ENCODE measurements around the gene STK32C. TPM values are rescaled to one million over a fixed set of nuclear protein-coding genes. Genes with fewer than 3 reads are reported as not detected.

Gene STK32C
- total and polyA plus RNA-seq, 2 donors (not counting 1 experiment from before 2014, with no cell fraction given), result 9.9 to 16.8 TPM

DNA sequence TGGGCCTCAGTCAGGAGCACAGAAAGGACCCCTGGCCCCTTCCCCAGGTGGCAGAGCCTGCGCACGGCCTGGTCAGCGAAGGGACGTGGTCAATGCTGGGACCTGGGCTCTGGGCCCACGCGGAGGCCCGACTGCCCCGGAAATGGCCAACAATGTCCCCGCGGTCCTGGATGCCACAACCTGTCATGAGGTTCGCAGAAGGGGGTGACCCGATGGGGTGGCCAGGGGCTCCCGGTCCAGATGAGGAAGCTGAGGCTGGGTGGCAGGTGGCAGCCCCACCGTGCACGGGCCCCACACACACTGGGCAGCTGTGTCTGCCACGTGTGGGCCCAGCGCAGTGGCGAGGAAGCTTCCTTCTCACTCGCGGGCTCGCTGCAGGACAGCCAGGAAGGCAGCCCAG lies 71.6 kb downstream of the STK32C start:
- Histone ChIP-seq H3K27me3 (replicated peaks in 1 of 4; ENCODE audit: control extremely low read depth in 1 of 4, control insufficient read depth in 3 of 4, insufficient read depth in 4 of 4, low read length in 3 of 4) (no peaks in the 10 kb centered on the region), H4K20me1 (ENCODE audit: control insufficient read depth, insufficient read depth, low read length, poor library complexity, severe bottlenecking) (no peaks in the 10 kb centered on the region), H3K4me3 (ENCODE audit: control extremely low read depth in 1 of 5, extremely low read depth in 1 of 5, insufficient read depth in 1 of 5, low read depth in 2 of 5, low read length in 4 of 5) (no peak overlapping the region), H3K36me3 (replicated peaks in 1 of 2; ENCODE audit: control extremely low read depth in 1 of 2, control insufficient read depth in 1 of 2, extremely low read depth in 1 of 2, insufficient read depth in 2 of 2, low read length in 1 of 2) (no peaks in the 10 kb centered on the region), H3K4me1 (ENCODE audit: control insufficient read depth in 2 of 2, insufficient read depth in 2 of 2, low read length in 2 of 2) (peaks cover 13 to 20% of the 10 kb centered on the region in 2 donors), H2AFZ (ENCODE audit: insufficient read depth, low read depth, low read length, poor library complexity, severe bottlenecking) (no peak overlapping the region), H3K4me2 (replicated peaks; ENCODE audit: low read depth, low read length, poor library complexity, severe bottlenecking) (no peak overlapping the region), H3K79me2 (ENCODE audit: control insufficient read depth, insufficient read depth, low read length) (no peaks in the 10 kb centered on the region), H3K27ac (ENCODE audit: low read length in 2 of 2) (no peak overlapping the region), H3K9me3 (ENCODE audit: control extremely low read depth in 1 of 3, control insufficient read depth in 2 of 3, insufficient read depth in 1 of 3, low read length in 2 of 3) (no peaks in the 10 kb centered on the region), H3K9ac (ENCODE audit: low read length) (no peak overlapping the region)
- Mint-ChIP-seq H3K9me3 (ENCODE audit: insufficient read depth) (no peaks in the 10 kb centered on the region), H3K4me3 (no peak overlapping the region), H3K27me3 (no peaks in the 10 kb centered on the region), H3K27ac (no peak overlapping the region), H3K4me1 (peaks cover 19% of the 10 kb centered on the region)
- POLR2A ChIA-PET, result no interaction called here
- intact Hi-C loops (cut with micrococcal nuclease), result no loop called here
- TF ChIP-seq, protein P1, sequence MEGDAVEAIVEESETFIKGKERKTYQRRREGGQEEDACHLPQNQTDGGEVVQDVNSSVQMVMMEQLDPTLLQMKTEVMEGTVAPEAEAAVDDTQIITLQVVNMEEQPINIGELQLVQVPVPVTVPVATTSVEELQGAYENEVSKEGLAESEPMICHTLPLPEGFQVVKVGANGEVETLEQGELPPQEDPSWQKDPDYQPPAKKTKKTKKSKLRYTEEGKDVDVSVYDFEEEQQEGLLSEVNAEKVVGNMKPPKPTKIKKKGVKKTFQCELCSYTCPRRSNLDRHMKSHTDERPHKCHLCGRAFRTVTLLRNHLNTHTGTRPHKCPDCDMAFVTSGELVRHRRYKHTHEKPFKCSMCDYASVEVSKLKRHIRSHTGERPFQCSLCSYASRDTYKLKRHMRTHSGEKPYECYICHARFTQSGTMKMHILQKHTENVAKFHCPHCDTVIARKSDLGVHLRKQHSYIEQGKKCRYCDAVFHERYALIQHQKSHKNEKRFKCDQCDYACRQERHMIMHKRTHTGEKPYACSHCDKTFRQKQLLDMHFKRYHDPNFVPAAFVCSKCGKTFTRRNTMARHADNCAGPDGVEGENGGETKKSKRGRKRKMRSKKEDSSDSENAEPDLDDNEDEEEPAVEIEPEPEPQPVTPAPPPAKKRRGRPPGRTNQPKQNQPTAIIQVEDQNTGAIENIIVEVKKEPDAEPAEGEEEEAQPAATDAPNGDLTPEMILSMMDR (IDR thresholded peaks at IDR 0.05), result no peak
- TF ChIP-seq EZH2 (IDR thresholded peaks at IDR 0.05; ENCODE audit: borderline replicate concordance, insufficient read depth, low read depth, low read length, poor library complexity, severe bottlenecking), result no peak
- CTCF ChIA-PET, result no interaction called here
- WGBS (ENCODE audit: insufficient coverage), result 92% methylated on average over 21 of the region's 21 CpGs
- no peak for DNase-seq
- no peak for ATAC-seq (ENCODE audit: low read depth)

DNA sequence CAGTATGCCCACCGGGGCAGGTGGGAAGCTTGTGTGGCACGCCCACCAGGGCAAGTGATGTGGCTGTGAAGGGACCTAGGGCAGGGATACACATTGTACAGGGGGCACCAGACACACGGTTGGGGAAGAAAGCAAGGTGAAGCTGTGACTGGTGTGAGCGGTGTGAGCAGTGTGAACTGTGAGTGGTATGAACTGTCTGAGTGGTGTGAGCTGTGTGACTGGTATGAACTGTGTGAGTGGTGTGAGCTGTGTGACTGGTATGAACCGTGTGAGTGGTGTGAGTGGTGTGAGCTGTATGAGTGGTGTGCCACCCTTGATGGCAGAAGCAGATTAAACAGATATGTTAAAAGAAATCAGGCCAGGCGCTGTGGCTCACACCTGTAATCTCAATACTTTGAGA lies 72.9 kb downstream of the STK32C start:
- Histone ChIP-seq H4K20me1 (ENCODE audit: control insufficient read depth, insufficient read depth, low read length, poor library complexity, severe bottlenecking) (no peaks in the 10 kb centered on the region), H3K79me2 (ENCODE audit: control insufficient read depth, insufficient read depth, low read length) (no peaks in the 10 kb centered on the region), H3K27me3 (replicated peaks in 1 of 4; ENCODE audit: control extremely low read depth in 1 of 4, control insufficient read depth in 3 of 4, insufficient read depth in 4 of 4, low read length in 3 of 4) (no peaks in the 10 kb centered on the region), H2AFZ (ENCODE audit: insufficient read depth, low read depth, low read length, poor library complexity, severe bottlenecking) (no peak overlapping the region), H3K4me3 (ENCODE audit: control extremely low read depth in 1 of 5, extremely low read depth in 1 of 5, insufficient read depth in 1 of 5, low read depth in 2 of 5, low read length in 4 of 5) (no peak overlapping the region), H3K36me3 (replicated peaks in 1 of 2; ENCODE audit: control extremely low read depth in 1 of 2, control insufficient read depth in 1 of 2, extremely low read depth in 1 of 2, insufficient read depth in 2 of 2, low read length in 1 of 2) (no peaks in the 10 kb centered on the region), H3K4me2 (replicated peaks; ENCODE audit: low read depth, low read length, poor library complexity, severe bottlenecking) (no peak overlapping the region), H3K9ac (ENCODE audit: low read length) (no peak overlapping the region), H3K9me3 (ENCODE audit: control extremely low read depth in 1 of 3, control insufficient read depth in 2 of 3, insufficient read depth in 1 of 3, low read length in 2 of 3) (no peaks in the 10 kb centered on the region), H3K4me1 (ENCODE audit: control insufficient read depth in 2 of 2, insufficient read depth in 2 of 2, low read length in 2 of 2) (peaks cover 13 to 30% of the 10 kb centered on the region in 2 donors), H3K27ac (ENCODE audit: low read length in 2 of 2) (no peak overlapping the region)
- Mint-ChIP-seq H3K27ac (no peak overlapping the region), H3K9me3 (ENCODE audit: insufficient read depth) (no peaks in the 10 kb centered on the region), H3K4me3 (no peak overlapping the region), H3K4me1 (peaks cover 27% of the 10 kb centered on the region), H3K27me3 (no peaks in the 10 kb centered on the region)
- 95% methylated on average over 5 of the region's 6 CpGs for WGBS (ENCODE audit: insufficient coverage)
- no peak for TF ChIP-seq EZH2 (IDR thresholded peaks at IDR 0.05; ENCODE audit: borderline replicate concordance, insufficient read depth, low read depth, low read length, poor library complexity, severe bottlenecking)
- TF ChIP-seq, protein P1 (IDR thresholded peaks at IDR 0.05), result no peak
- DNase-seq, result no peak
- POLR2A ChIA-PET, result no interaction called here
- ATAC-seq (ENCODE audit: low read depth), result no peak
- CTCF ChIA-PET, result no interaction called here
- intact Hi-C loops (cut with micrococcal nuclease), result no loop called here

All from B cell (primary cell).